Measurements from ENCODE around the gene APC. TPM values are rescaled to one million over a fixed set of nuclear protein-coding genes. Genes with fewer than 3 reads are reported as not detected.
"Not testable (repeated sequence)": the region's sequence is repeated elsewhere in the genome, so short reads cannot be mapped to it uniquely, and the experiment has no call there.

Gene APC
- total RNA-seq, 1 experiment from 2014 or later: 29.4 TPM

DNA sequence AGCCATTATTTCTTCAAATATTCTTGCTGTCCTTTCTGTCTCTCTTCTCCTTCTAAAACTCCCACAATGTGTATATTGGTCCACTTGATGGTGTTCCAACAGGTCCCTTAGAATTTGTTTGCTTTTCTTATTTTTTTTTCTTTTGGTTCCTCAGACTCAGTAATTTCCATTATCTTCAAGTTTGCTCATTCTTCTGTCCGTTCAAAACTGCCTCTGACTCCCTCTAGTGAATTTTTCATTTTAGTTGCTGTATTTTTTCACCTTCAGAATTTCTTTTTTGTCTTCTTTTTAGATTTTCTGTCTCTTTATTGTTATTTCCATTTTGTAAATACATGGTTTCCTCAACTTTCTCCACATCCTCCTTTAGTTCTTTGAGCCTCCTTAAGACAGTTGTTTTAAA is 117.0 kb downstream of the APC start:
- DNase-seq (ENCODE audit: low spot score): no peak

DNA sequence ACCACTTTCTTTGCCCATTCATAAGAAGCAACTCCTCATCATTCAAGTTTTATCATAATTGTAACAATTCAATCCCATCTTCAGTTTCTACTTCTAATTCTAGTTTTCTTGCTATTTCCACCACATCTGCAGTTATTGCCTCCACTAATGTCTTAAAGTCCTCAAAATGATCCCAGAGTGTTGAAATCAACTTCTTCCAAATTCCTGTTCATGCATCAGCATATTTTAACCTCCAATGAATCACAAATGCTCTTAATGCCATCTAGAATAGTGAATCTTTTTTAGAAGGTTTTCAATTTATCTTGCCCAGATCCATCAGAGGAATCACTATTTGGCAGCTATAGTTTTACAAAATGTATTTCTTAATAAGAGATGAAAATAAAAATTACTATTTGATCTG is 120.2 kb downstream of the APC start:
- no peak for DNase-seq (ENCODE audit: low spot score)

DNA sequence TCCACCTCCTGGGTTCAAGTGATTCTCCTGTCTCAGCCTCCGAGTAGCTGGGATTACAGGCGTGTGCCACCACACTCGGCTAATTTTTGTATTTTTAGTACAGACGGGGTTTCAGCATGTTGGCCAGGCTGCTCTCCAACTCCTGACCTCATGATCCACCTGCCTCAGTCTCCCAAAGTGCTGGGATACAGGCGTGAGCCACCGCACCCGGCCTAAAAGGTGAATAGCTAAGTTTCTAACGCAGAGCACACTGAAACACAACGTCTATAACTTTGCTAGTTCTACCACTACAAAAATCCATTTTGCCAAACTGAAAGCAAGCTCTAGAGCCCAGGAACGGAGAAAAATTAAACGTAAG is 122.9 kb downstream of the APC start:
- not testable (repeated sequence) for DNase-seq (ENCODE audit: low spot score)

DNA sequence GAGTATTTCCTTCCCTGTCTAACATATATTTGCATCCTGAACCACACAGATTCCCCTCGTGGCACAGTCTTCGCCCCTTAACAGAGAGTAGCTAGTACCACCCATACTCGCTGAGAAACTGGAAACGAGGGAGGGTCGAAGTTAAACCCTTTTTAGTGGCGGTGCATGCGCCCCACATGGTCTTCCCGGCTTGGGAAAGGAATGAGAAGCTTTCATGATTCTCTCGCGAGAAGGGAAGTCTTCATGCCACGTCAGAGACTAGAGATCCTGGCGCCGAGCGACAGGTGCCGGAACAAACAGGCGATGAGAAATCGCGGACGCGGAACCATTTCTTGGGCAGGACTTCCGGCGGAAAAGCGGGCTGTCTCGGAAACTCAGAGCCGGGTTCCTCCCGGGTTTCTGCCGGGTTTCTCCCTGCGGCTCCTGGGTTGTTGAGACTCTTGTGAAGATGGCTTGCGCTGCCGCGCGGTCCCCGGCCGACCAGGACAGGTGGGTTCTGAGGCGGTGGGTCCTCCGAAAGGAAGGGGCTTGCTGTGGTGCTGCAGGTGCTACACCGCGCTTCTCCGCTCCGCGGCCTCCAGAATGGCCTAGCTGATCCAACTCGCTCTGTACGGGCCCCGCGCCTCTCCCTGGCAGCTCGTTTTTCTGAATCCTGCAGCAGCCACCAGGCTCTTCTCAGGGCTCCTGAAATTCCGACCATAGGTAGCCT is 123.4 kb downstream of the APC start, which contains the start of gene SRP19:
TSS of gene SRP19 (plus strand) at position 359 of the 709 bp plus-strand sequence. CDS start at position 449, 90 bp downstream.
- peak; percentile 98 for DNase-seq (ENCODE audit: low spot score)

DNA sequence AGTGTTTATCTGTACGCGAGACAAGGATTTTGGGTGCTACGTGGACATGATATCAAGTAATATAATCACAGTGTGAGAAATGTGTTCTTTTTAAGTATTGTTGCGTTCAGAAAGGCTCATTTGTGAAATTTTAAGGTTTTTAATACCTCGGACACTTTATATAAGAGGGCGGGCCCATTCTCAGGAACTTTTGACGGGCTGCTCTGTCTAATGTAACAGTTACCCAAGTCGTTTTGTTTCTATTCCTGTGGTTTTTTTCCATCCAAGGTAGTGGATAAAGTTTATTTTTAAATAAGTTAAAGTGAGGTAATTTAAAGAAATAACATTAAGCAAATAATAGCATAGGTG is 123.9 kb downstream of the APC start:
- no peak for DNase-seq (ENCODE audit: low spot score)

DNA sequence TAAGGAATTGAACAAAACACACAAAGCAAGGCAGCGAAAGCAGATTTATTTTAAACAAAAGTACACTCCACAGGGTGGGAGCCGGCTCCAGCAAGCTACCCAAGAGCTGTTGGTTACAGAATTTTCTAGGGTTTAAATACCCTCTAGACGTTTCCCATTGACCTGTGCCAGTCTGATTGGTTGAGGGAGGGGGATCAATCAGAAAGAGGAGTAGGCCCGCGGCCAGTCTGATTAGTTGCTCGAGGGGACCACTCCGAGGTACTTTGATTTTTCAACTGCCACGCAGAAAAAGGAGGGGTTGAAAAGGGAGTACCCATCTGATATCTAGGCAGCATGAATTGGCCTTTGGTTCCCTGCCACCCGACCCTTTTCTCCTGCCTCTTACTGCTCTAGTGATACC is 124.4 kb downstream of the APC start:
- DNase-seq (ENCODE audit: low spot score): no peak

DNA sequence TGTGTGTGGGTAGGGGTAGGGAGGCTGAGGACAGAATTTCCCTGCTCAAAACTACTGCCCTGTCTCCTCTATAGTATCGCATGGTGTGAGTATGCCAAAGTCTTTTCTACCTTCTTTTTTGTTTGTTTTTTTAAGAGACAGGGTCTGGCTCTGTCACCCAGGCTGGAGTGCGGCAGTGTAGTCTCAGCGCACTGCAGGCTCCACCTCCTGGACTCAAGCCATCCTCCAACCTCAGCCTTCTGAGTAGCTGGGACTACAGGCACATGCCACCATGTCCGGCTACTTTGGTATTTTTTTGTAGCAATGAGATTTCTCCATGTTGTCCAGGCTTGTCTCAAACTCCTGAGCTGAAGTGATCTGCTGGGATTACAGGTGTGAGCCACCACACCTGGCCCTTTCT is 125.9 kb downstream of the APC start:
- DNase-seq (ENCODE audit: low spot score): no peak

DNA sequence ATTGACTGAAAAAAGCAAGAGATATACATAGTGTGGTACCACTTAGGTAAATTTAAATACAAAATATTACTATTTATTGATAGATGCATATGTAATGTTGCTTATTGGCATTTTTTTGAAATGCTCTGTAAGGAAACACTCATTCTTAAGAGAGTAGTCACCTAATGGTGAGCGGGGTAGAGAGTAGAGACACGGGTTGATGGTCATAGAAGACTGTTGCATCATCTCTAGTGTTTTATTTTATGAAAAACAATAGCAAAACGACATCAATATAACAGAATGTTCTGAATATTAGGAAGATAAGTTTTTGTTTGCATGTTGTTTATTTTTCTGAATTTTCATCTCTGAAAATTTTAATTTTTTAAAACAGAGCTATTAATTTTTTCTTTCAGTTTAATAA is 127.4 kb downstream of the APC start:
- DNase-seq (ENCODE audit: low spot score): no peak

DNA sequence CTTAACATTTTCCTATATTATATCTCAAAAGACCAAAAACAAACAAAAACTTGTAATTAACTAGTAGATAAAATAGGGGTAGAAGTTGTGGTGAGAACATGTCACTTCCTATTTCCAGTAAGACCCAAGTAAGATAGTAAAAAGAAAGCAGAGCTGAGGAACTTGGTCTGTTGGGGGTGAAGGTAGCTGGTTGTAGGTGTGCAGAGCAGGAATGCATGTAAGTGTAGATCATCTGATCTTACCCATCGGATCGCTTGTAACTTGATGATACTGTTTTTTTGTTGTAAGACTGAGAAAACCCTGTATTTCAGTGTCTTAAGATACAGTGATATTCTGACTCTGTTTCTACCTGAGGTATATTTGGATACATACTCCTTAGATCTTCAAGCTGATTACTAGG is 129.1 kb downstream of the APC start:
- no peak for DNase-seq (ENCODE audit: low spot score)

DNA sequence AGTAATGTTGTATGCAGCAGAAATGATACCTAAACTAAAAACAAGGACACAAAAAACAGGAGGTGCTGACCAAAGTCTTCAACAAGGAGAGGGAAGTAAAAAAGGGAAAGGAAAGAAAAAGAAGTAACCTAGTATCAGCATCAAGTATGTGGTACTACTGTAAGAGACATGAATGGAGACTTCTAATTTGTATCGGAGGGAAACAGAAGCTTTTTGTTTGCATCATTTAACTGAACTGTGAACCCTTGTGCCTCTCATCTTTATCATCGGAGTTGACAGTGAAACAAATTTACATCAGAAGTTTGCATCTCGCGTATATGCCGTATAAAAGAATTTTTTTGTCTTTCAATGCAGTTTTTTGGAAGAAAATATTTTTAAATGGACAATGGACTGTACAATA is 129.7 kb downstream of the APC start:
- DNase-seq (ENCODE audit: low spot score): no peak

DNA sequence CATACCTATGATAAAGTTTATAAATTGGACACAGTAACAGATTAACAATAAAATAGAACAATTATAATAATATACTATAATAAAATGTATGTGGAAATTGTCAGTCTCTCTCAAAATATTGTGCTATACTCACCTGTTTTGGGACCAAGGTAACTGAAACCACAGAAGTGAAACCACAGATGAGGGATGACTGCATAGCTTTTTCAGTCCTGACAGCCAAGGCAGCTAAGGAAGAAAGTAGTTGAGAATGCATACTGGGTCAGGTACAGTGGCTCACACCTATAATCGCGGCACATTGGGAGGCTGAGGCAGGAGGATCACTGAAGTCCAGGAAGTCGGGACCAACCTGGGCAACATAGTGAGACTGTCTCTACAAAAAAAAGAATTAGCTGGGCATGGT is 132.3 kb downstream of the APC start:
- no peak for DNase-seq (ENCODE audit: low spot score)

DNA sequence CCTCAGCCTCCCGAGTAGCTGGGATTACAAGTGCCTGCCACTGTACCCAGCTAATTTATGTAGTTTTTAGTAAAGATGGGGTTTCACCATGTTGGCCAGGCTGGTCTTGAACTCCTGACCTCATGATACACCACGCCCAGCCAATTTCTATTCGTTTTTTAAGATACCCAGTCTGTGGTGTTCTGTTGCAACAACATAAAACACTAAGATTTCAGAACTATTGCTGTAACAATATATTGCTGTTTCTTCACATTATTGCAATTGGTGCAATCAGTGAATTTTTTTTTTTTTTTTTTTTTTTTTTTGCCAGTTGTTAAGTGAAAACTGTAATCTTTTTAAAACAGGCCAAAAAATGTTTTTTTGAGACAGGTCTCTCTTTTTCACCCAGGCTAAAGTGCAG is 133.3 kb downstream of the APC start:
- DNase-seq (ENCODE audit: low spot score): no peak

DNA sequence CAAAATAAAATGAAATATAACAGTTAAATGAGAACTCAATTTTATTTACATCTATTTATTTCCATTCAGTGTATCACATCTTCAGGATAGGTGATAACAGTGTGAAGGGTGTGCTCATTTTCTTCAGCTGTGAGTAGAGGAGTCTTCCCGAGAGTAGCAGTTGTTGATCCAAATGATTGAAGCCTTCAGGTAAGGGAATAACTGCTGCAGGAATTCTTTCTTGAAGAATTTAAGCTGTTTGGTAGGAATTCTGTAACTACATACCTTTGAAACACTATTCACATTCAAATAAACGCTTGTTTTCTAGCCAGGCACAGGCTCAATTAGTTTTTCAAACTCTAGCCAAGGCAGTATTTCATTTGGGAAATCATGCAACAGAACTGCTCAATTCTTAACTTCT is 138.7 kb downstream of the APC start:
- DNase-seq (ENCODE audit: low spot score): no peak

DNA sequence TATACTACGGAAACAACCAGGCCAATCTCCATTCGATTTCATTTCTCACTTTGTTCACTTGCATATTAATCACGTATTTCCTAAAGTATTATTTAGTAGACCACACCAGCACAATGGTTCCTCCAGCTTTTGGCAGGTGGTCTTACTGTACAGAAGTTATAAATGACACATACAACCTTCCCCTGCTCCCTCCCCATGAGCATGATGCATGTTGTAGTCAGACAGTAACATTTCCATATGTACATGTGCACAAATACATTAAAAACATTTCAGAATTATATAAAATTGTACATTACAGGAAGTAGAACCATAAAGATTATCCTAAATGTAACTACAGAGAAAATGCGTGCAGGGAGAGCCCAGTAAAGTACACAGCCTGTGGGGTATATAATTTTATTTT is 140.4 kb downstream of the APC start:
- no peak for DNase-seq (ENCODE audit: low spot score)

DNA sequence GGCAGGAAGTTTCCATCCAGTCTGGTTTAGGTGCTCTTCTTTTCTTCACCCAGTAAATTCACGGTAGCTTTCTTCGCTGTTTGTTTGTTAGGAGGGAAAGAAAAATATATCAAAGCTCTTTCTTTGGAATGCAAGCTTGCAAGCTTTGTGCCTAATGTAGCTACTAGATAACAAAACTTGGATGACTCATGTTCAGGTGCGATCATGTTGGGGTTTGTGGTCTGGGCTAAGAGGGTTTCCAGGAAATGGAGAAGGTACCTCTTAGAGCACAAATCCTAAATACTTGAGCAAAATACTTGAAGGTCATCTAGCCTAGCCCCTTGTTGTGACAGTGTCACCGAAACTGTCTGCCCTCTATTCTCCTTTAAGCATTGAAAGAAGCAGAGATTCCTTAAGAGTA is 141.1 kb downstream of the APC start:
- DNase-seq (ENCODE audit: low spot score): no peak

DNA sequence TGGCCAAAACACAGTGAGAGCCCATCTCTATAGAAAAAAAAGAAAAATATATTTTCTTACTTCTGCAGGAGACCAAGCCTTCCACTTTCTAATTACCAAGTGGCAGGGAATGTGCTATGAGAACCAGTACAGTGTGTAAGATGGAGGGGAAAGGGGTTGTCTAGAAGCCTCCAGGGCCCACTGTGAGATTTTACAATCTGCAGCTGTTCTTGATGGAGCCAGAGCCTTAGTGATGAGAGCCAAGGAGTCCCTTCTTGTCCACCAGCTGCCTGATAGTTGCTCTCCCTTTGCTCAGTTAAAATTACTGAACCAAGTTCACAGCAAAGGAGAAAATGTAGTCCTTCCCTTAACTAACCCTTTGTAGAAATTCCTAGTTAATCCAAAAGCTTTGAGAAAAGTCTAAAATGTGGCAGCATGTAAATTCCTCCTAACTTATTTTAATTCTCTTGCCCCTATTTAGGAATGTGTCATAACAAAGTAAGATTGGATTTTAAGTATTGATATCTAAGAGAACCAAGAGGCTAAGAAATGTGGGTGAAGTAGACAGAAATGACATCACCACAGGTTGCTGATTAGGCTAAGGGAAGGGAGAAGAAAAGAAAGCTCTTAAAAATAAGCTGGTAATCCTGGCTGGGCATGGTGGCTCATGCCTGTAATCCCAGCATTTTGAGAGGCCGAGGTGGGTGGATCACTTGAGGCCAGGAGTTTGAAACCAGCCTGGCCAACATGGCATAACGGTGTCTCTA is 142.7 kb downstream of the APC start:
- no peak for DNase-seq (ENCODE audit: low spot score)

DNA sequence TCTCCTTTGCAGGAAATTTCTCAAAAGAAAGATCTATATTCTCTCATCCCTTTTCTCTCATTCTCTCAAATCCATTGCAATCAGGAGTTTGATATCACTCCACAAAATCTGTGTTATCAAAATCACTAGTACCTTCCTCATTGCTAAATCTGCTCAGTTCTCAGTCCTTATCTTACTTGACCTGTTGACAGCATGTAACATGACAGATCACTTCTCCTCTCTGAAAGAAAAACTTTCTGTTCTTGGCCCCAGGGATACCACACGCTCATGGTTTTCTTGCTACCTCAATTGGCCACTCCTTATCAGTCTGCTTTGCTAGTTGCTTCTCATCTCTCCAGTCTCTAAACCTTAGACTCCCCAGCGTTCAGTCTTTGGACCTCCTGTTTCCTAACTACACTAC is 145.5 kb downstream of the APC start:
- no peak for DNase-seq (ENCODE audit: low spot score)

DNA sequence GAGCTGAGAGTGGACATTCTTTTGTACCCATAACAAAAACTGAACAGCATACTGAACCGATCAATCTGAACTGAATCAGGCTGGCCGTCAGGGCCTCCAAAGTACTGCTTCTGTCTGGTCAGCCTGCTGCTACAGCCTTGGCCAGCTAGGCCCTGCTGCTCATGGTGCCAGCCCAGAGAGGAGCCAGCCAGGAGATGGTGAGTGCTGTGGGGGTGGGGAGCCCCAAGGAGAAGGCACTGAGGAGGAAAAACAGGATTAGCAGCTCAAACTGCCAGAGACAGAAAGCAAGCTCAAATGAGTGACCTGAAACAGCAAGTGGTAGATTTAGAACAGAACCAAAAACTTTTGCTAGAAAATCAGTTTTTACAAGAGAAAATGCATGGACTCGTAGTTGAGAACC is 147.3 kb downstream of the APC start:
- no peak for DNase-seq (ENCODE audit: low spot score)

DNA sequence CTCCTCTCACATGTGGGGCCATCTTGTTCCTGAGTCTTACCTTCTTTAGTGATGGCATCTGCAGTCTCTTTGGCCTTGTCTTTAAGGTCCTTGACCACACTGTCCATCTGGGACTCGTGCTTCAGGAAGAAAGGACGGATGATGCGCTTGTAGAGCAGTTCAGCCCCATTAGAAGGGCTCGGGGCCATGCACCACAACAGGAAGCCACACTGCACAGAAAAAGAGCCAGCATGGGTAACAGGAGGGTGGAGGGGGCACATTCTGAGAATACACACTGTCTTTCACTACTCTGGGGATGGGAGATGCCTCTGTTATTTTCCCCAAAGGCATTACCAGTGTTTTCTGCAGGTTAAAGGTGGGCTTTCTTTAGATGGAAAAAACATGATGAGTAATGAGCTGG is 149.3 kb downstream of the APC start:
- DNase-seq (ENCODE audit: low spot score): no peak

DNA sequence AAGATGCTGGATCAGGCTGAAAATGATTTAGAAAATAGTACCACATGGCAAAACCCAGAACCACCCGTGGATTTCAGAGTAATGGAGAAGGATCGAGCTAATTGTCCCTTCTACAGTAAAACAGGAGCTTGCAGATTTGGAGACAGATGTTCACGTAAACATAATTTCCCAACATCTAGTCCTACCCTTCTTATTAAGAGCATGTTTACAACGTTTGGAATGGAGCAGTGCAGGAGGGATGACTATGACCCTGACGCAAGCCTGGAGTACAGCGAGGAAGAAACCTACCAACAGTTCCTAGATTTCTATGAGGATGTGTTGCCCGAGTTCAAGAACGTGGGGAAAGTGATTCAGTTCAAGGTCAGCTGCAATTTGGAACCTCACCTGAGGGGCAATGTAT is 154.4 kb downstream of the APC start:
- not testable (repeated sequence) for DNase-seq (ENCODE audit: low spot score)

DNA sequence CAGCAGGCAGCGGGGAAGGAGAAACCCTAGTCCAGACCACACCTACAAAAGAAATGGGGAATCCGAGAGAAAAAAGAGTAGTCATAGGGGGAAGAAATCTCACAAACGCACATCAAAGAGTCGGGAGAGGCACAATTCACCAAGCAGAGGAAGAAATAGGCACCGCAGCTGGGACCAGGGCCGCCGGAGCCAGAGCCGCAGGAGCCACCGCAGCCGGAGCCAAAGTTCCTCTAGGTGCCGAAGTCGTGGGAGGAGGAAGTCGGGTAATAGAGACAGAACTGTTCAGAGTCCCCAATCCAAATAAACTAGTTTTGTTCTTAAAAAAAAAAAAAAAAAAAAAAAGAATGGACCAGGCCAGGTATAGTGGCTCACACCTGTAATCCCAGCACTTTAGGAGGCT is 155.1 kb downstream of the APC start:
- no peak for DNase-seq (ENCODE audit: low spot score)

DNA sequence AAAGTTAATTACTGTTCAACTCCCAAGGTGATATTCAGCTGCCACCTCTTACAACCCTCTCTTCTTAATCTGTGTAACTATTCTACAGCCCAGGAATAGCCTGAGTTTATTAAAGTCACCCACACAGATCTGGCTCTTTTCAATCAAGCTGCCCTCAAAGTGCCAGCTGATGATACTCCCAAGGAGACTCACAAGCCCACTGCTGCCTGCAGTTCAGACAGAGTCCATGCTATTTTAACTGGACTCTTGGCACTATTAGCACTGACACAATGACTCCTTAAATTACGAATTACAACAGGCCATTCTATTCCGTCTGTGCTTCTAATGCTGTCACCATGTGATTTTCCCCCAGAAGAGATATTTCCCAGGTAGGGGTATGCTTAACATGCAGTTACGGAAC is 158.0 kb downstream of the APC start:
- DNase-seq (ENCODE audit: low spot score): no peak
